ENCODE measurements around the gene RABGAP1L. TPM values are rescaled to one million over a fixed set of nuclear protein-coding genes. Genes with fewer than 3 reads are reported as not detected.

Gene RABGAP1L
- total and polyA plus RNA-seq, 2 donors (not counting 3 experiments of a cell fraction or from before 2014, with no cell fraction given): 6.4 to 22.2 TPM

DNA sequence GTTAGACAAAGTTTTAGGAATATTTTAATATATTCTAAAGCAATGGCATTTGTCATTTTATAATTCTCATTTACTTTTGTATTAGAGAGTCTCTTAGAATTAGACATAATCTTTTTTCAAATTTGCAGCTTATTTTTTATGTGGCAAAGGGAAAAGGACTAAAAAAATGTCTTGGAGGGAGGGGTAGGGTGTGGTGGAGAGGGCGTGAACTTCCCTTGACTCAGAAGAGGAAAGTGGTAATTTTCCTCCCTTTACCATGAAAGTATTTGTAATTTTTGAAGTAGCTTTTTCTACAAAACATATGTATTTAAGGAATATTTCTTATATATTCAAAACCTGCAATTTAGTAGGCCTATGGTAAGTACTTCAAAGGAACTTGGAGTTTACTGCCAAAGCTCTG lies 6.9 kb upstream of the RABGAP1L start:
- intact Hi-C loops (cut with micrococcal nuclease): loop anchor here (10.0 kb wide), 1 partner anchor 438 kb away; the partner anchor contains the start of gene KLHL20

More for the DNA sequence above, 6.9 kb upstream of the RABGAP1L start:
- Histone ChIP-seq H3K9me1 (replicated peaks; ENCODE audit: control insufficient read depth, extremely low read depth, insufficient read depth, low read length) (no peaks in the 10 kb centered on the region), H3K4me2 (ENCODE audit: insufficient read depth, low read length) (no peak overlapping the region), H3K79me2 (ENCODE audit: control insufficient read depth, insufficient read depth, low read length) (no peaks in the 10 kb centered on the region), H3K9ac (replicated peaks; ENCODE audit: extremely low read depth, insufficient read depth, low read length) (no peak overlapping the region), H2AFZ (ENCODE audit: low read depth, low read length) (no peak overlapping the region), H3K36me3 (ENCODE audit: control insufficient read depth in 2 of 2, extremely low read depth in 1 of 2, insufficient read depth in 2 of 2, low read length in 2 of 2) (no peaks in the 10 kb centered on the region), H3K9me3 (replicated peaks; ENCODE audit: control insufficient read depth, insufficient read depth, low read length) (no peaks in the 10 kb centered on the region), H3K27ac (ENCODE audit: insufficient read depth, low read depth, low read length) (no peak overlapping the region), H4K20me1 (replicated peaks; ENCODE audit: control insufficient read depth, extremely low read depth, insufficient read depth, low read length) (no peaks in the 10 kb centered on the region), H3K4me1 (ENCODE audit: control insufficient read depth, extremely low read depth, insufficient read depth, low read length) (no peaks in the 10 kb centered on the region), H3K27me3 (ENCODE audit: control insufficient read depth in 2 of 2, insufficient read depth in 2 of 2, low read length in 2 of 2) (no peaks in the 10 kb centered on the region), H3K4me3 (replicated peaks in 1 of 3; ENCODE audit: insufficient read depth in 1 of 3, low read depth in 1 of 3, low read length in 3 of 3) (no peak overlapping the region)
- FAIRE-seq (no peak), DNase-seq (ENCODE audit: low read depth, low spot score) (no peak)
- dilution Hi-C loops (cut with MboI; ENCODE audit: extremely low pct_ligation_motif_present, low sequenced_read_pairs): no loop called here
- TF ChIP-seq JUN (IDR thresholded peaks at IDR 0.05; ENCODE audit: borderline replicate concordance, insufficient read depth, insufficient read length, low read depth): no peak
- no peak for TF ChIP-seq EZH2 (IDR thresholded peaks at IDR 0.05; ENCODE audit: borderline replicate concordance, low read depth, low read length, severe bottlenecking)
- no peak for TF ChIP-seq POLR2A (IDR thresholded peaks at IDR 0.05; ENCODE audit: low read depth, low read length)
- TF ChIP-seq FOS (IDR thresholded peaks at IDR 0.05; ENCODE audit: borderline replicate concordance, insufficient read depth, low read length): no peak
- TF ChIP-seq, protein P1, sequence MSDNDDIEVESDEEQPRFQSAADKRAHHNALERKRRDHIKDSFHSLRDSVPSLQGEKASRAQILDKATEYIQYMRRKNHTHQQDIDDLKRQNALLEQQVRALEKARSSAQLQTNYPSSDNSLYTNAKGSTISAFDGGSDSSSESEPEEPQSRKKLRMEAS (IDR thresholded peaks at IDR 0.05; ENCODE audit: insufficient read depth, insufficient read length): no peak
- TF ChIP-seq MYC (IDR thresholded peaks at IDR 0.05; ENCODE audit: low read depth, low read length): no peak
- TF ChIP-seq POLR2AphosphoS5 (IDR thresholded peaks at IDR 0.05; ENCODE audit: insufficient read depth, low read depth, low read length): no peak
- TF ChIP-seq GATA2 (IDR thresholded peaks at IDR 0.05; ENCODE audit: insufficient read depth, insufficient read length, low read depth, low read length): no peak
- TF ChIP-seq, protein P2, sequence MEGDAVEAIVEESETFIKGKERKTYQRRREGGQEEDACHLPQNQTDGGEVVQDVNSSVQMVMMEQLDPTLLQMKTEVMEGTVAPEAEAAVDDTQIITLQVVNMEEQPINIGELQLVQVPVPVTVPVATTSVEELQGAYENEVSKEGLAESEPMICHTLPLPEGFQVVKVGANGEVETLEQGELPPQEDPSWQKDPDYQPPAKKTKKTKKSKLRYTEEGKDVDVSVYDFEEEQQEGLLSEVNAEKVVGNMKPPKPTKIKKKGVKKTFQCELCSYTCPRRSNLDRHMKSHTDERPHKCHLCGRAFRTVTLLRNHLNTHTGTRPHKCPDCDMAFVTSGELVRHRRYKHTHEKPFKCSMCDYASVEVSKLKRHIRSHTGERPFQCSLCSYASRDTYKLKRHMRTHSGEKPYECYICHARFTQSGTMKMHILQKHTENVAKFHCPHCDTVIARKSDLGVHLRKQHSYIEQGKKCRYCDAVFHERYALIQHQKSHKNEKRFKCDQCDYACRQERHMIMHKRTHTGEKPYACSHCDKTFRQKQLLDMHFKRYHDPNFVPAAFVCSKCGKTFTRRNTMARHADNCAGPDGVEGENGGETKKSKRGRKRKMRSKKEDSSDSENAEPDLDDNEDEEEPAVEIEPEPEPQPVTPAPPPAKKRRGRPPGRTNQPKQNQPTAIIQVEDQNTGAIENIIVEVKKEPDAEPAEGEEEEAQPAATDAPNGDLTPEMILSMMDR (IDR thresholded peaks at IDR 0.05; ENCODE audit: extremely low read depth in 1 of 2, insufficient read depth in 1 of 2, low read depth in 1 of 2, low read length in 2 of 2): no peak
- CTCF ChIA-PET: interaction anchor here (1.4 kb wide), 1 partner anchor 65 kb away, joined by 3 read pairs; no protein-coding TSS in a partner anchor
- no TSS peak for BruUV-seq (replicated peaks)
- POLR2A ChIA-PET: no interaction called here

Measured in endothelial cell of umbilical vein (primary cell).